ENCODE data around the gene SPRED1. TPM values are rescaled to one million over a fixed set of nuclear protein-coding genes. Genes with fewer than 3 reads are reported as not detected.

The SPRED1 gene
- total and polyA plus RNA-seq, 12 donors, result 4.9 to 31.3 (median 19.4) TPM

- no peak overlapping the region for H3K4me3 ChIP-seq
- H3K27ac ChIP-seq, result no peak overlapping the region
- H3K36me3 ChIP-seq (replicated peaks in 1 of 2), result no peaks in the 10 kb centered on the region
- peaks cover 0 to 5% of the 10 kb centered on the region in 2 donors for H3K4me1 ChIP-seq (replicated peaks in 1 of 2)
- intact Hi-C loops (cut with DNase I), result no loop called here
- no peak for DNase-seq
- H3K27me3 ChIP-seq, result no peaks in the 10 kb centered on the region
- no peaks in the 10 kb centered on the region for H3K9me3 ChIP-seq (replicated peaks in 1 of 3)
- TF ChIP-seq CTCF (IDR thresholded peaks at IDR 0.05), result no peak
- TF ChIP-seq POLR2A (IDR thresholded peaks at IDR 0.05), result no peak
- WGBS, 4 donors, result 69 to 100% (median 86%) methylated on average over 1 of the region's 1 CpG
Measured at GRCh38 chr15:38208206-38208605, 44.4 kb upstream of the SPRED1 start.

GRCh38 chr15:38208779-38209178, 43.9 kb upstream of the SPRED1 start:
- H3K4me1 ChIP-seq (replicated peaks in 1 of 2), result peaks cover 0 to 8% of the 10 kb centered on the region in 2 donors
- intact Hi-C loops (cut with DNase I), result no loop called here
- no peaks in the 10 kb centered on the region for H3K9me3 ChIP-seq (replicated peaks in 1 of 3)
- TF ChIP-seq POLR2A (IDR thresholded peaks at IDR 0.05), result no peak
- TF ChIP-seq CTCF (IDR thresholded peaks at IDR 0.05), result no peak
- DNase-seq, result no peak
- WGBS, 4 donors, result 85 to 95% (median 92%) methylated on average over 2 of the region's 2 CpGs
- H3K27me3 ChIP-seq, result no peaks in the 10 kb centered on the region
- no peak overlapping the region for H3K27ac ChIP-seq
- no peak overlapping the region for H3K4me3 ChIP-seq
- no peaks in the 10 kb centered on the region for H3K36me3 ChIP-seq (replicated peaks in 1 of 2)

GRCh38 chr15:38211249-38211648, 41.4 kb upstream of the SPRED1 start:
- Histone ChIP-seq H3K9me3 (replicated peaks in 1 of 3) (no peaks in the 10 kb centered on the region), H3K4me3 (no peak overlapping the region), H3K36me3 (replicated peaks in 1 of 2) (no peaks in the 10 kb centered on the region), H3K4me1 (replicated peaks in 1 of 2) (peaks cover 0 to 8% of the 10 kb centered on the region in 2 donors), H3K27ac (no peak overlapping the region), H3K27me3 (no peaks in the 10 kb centered on the region)
- TF ChIP-seq CTCF (IDR thresholded peaks at IDR 0.05) (no peak), POLR2A (IDR thresholded peaks at IDR 0.05) (no peak)
- intact Hi-C loops (cut with DNase I), result no loop called here
- no peak for DNase-seq

GRCh38 chr15:38211811-38212210, 40.8 kb upstream of the SPRED1 start:
- H3K27ac ChIP-seq, result no peak overlapping the region
- no peak for DNase-seq
- WGBS, 4 donors, result 79 to 92% (median 85%) methylated on average over 4 of the region's 4 CpGs
- H3K4me1 ChIP-seq (replicated peaks in 1 of 2), result peaks cover 0 to 8% of the 10 kb centered on the region in 2 donors
- TF ChIP-seq POLR2A (IDR thresholded peaks at IDR 0.05), result no peak
- TF ChIP-seq CTCF (IDR thresholded peaks at IDR 0.05), result no peak
- intact Hi-C loops (cut with DNase I), result no loop called here
- H3K4me3 ChIP-seq, result no peak overlapping the region
- H3K27me3 ChIP-seq, result no peaks in the 10 kb centered on the region
- H3K9me3 ChIP-seq (replicated peaks in 1 of 3), result no peaks in the 10 kb centered on the region
- H3K36me3 ChIP-seq (replicated peaks in 1 of 2), result no peaks in the 10 kb centered on the region
